Measurements from ENCODE around the gene IMMP2L. TPM values are rescaled to one million over a fixed set of nuclear protein-coding genes. Genes with fewer than 3 reads are reported as not detected.
"Not testable (repeated sequence)": the region's sequence is repeated elsewhere in the genome, so short reads cannot be mapped to it uniquely, and the experiment has no call there.

Gene IMMP2L
- polyA plus RNA-seq, 1 donor from 2014 or later: 23.2 TPM

DNA sequence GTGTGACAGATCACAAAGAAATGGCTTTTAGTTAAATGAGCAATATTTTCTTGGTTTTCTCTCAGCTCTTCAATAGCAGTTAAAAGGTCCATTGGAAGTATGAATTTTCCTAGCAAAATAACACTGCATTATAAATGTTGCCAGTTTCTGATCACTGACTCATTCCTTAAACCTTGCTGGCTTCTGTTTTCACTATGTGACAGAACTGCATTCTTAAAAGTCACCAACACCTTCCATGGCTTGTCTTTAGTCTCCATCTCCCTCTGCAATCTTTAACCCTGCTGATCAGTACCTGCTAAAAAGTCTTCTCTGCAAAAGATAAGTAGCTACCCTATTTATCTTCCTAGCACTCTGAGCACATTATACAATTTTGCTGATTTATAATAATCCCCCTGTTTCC lies 876.4 kb downstream of the IMMP2L start:
- Mint-ChIP-seq H3K27me3 (no peaks in the 10 kb centered on the region), H3K4me1 (no peaks in the 10 kb centered on the region), H3K27ac (no peak overlapping the region), H3K4me3 (no peak overlapping the region), H3K36me3 (peaks cover 2% of the 10 kb centered on the region), H3K9me3 (peaks cover 0 to 2% (median 0%) of the 10 kb centered on the region in 3 donors)

DNA sequence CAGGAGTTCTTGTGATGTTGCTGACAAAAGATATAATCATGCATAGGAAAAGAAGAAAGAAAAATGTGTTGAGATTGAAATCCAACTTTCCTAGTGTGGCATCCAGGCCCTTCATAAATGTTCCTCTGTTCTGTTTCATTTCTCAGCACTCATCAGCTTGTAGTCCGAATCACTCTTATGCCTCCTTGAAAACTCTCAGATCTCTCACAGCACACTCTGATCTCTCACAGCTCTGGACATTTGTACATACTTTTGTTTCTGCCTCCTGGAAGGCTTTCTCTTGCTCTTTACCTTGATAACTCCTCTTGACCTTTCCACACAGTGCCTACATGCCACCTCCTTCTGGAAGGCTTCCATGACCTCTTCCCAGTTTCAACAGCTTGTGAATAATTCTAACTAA lies 880.4 kb downstream of the IMMP2L start:
- Mint-ChIP-seq H3K27ac (no peak overlapping the region), H3K4me1 (no peaks in the 10 kb centered on the region), H3K36me3 (peaks cover 2% of the 10 kb centered on the region), H3K4me3 (no peak overlapping the region), H3K9me3 (no peaks in the 10 kb centered on the region), H3K27me3 (no peaks in the 10 kb centered on the region)

DNA sequence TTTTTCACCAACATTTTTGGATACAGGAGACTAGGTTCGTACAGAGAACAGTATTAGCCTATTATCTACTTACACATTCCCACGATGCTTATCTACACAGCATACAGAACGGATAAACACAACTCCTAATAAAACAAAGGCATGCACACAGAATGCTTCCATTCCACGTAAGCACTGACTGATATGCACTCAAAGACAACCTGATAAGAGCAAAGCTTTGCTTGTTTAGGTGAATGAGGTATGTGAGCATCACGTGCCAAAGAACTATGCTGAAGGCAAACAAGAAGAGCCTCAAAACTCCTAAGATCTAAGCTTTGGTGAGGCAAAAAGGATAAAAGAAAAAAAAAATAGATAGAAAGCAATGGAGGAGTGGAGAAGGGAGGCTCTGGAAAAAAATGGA lies 884.9 kb downstream of the IMMP2L start:
- Mint-ChIP-seq H3K36me3 (peaks cover 5% of the 10 kb centered on the region), H3K27ac (no peak overlapping the region), H3K4me1 (no peaks in the 10 kb centered on the region), H3K4me3 (no peak overlapping the region), H3K9me3 (peaks cover 3 to 26% (median 9%) of the 10 kb centered on the region in 3 donors), H3K27me3 (no peaks in the 10 kb centered on the region)

DNA sequence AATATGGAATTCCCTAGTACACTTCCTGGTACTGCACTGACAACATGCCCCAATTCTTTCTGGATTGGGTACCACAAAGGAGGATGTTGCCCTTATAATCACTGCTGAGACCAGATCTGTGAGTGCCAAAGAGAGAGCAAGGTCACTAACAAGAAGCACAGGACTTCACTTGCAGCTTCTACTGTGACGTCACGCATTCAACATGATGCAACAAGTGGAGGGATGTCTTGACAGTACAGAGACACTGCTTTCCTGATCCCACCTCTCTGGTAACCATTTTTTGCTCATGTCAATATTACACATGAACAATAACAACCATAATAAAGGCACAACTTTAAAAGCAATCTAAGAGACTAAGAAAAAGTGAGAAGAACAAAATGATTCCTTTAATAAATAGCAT lies 885.5 kb downstream of the IMMP2L start:
- H3K4me3 Mint-ChIP-seq: no peak overlapping the region
- peaks cover 7% of the 10 kb centered on the region for H3K36me3 Mint-ChIP-seq
- H3K4me1 Mint-ChIP-seq: no peaks in the 10 kb centered on the region
- peaks cover 3 to 31% (median 12%) of the 10 kb centered on the region in 3 donors for H3K9me3 Mint-ChIP-seq
- H3K27ac Mint-ChIP-seq: no peak overlapping the region
- H3K27me3 Mint-ChIP-seq: no peaks in the 10 kb centered on the region

DNA sequence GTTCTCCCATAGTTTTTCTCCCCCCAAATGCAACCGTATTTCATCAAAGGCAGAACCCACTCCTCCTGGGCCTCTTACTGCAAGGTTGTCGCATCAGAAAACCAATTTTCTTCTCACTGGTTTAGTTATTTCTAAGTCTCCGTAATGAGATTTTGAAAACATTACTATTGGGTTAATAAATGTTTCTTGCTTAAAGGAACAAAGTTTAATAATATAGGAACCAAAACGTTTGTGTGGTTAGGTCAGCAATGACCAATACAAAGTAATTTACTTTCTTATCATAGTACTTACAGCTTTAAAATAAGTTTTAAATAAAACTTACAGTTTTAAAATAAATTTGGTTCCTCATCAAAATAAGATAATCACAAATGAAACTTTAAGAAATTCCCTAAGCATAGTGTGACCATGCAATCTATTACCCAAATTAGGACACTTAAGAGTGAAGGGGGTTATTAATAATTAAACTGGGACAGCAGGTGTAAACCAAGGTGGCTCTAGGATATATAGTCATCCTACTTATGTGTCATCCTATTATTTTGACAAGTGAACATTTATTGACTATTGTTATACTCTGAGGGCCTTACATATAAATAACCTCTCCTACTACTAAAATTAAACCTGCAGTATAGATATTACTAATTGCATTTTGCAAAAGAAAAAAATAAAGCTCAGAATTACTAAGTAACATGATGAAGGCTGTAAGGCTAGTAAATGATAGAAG lies 886.7 kb downstream of the IMMP2L start:
- no peaks in the 10 kb centered on the region for H3K4me1 Mint-ChIP-seq
- H3K36me3 Mint-ChIP-seq: peaks cover 7% of the 10 kb centered on the region
- no peaks in the 10 kb centered on the region for H3K27me3 Mint-ChIP-seq
- no peak overlapping the region for H3K27ac Mint-ChIP-seq
- peaks cover 3 to 31% (median 13%) of the 10 kb centered on the region in 3 donors for H3K9me3 Mint-ChIP-seq
- H3K4me3 Mint-ChIP-seq: no peak overlapping the region

DNA sequence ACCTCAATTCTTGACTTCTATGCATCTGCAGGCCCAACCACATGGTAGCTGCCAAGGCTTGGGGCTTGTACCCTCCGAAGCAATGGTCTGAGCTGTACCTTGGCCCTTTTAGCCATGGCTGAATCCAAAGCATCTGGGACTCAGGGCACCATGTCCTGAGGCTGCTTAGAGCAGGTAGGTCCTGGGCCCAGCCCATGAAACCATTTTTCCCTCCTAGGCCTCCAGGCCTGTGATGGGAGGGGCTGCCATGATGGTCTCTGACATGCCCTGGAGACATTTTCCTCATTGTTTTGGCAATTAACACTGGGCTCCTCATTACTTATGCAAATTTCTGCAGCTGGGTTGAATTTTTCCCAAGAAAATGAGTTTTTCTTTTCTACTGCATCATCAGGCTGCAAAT lies 889.1 kb downstream of the IMMP2L start:
- Mint-ChIP-seq H3K9me3 (peaks cover 3 to 31% (median 19%) of the 10 kb centered on the region in 3 donors), H3K4me1 (no peaks in the 10 kb centered on the region), H3K36me3 (peaks cover 12% of the 10 kb centered on the region), H3K27ac (no peak overlapping the region), H3K4me3 (peak overlapping the region in 1 of 4 donors; percentile 20), H3K27me3 (no peaks in the 10 kb centered on the region)

DNA sequence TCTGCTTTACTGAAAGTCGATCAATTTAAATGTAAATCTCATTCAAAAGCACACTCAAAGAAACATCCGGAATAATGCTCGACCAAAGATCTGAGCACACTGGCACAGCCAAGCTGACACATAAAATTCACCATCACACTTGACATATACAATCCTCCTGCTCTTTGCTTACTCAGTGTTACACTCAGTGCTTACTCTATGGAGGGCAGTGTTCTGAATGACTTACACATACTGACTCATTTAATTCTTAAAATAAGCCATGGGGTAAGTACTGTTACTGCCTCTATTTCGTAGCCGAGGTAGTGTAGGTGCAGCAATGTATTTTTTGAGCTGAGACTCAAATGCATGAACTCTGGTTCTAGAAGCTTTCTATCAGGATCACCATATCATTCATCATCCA lies 892.9 kb downstream of the IMMP2L start:
- Mint-ChIP-seq H3K27ac (no peak overlapping the region), H3K36me3 (peaks cover 12% of the 10 kb centered on the region), H3K4me3 (no peak overlapping the region), H3K9me3 (peaks cover 4 to 27% (median 17%) of the 10 kb centered on the region in 3 donors), H3K4me1 (no peaks in the 10 kb centered on the region), H3K27me3 (no peaks in the 10 kb centered on the region)

DNA sequence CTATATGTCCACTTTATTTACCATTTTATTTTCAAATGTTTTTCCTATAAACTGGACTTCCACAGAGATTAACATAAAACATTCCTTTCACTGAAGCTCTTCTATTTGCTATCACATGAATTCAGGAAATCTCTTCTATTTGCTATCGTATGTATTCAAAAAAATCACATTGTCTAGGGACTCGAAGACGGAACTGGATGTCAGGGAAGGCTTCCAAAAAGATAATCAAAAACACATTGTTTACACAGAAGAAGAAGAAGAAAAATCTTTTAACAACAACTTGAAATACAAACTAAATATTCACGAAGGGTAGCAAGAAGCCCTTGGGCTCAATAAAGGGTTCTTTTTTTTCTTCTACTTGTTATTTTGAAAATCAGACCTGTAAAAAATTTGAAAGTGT lies 897.5 kb downstream of the IMMP2L start:
- peaks cover 4 to 21% (median 14%) of the 10 kb centered on the region in 3 donors for H3K9me3 Mint-ChIP-seq
- no peak overlapping the region for H3K27ac Mint-ChIP-seq
- H3K36me3 Mint-ChIP-seq: peaks cover 3% of the 10 kb centered on the region
- H3K4me3 Mint-ChIP-seq: no peak overlapping the region
- H3K4me1 Mint-ChIP-seq: no peaks in the 10 kb centered on the region
- no peaks in the 10 kb centered on the region for H3K27me3 Mint-ChIP-seq

DNA sequence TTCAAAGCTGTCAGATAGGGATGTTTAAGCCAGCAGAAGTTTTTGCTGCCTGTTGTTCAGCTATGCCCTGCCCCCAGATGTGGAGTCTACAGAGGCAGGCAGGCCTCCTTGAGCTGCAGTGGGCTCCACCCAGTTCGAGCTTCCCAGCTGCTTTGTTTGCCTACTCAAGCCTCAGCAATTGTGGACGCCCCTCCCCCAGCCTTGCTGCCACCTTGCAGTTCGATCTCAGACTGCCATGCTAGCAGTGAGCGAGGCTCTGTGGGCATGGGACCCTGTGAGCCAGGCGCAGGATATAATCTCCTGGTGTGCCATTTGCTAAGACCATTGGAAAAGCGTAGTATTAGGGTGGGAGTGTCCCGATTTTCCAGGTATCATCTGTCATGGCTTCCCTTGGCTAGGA lies 901.7 kb downstream of the IMMP2L start:
- H3K4me3 Mint-ChIP-seq, H3K4me1 Mint-ChIP-seq, H3K27ac Mint-ChIP-seq, H3K36me3 Mint-ChIP-seq, H3K27me3 Mint-ChIP-seq: not testable (repeated sequence)
- H3K9me3 Mint-ChIP-seq: peaks cover 4 to 27% (median 26%) of the 10 kb centered on the region in 3 donors

DNA sequence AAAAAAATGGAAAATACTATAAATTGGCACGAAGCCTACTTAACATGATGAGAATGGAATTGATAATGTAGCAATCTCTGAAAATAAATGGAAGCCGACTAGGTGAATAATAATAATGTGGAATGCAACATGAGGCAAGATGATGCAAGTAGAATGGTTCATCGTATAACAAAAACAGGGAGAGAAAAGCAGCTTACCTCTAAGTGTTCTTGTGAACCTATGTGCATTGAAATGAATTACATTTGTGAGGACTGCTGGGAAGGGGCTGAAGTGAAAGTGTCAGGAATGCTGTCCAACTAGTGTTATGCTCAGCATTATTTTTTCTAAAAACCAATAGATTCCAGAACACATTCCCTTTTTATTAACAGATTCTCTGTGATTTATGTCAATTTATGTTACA lies 912.0 kb downstream of the IMMP2L start:
- Mint-ChIP-seq H3K9me3 (peaks cover 0 to 3% (median 0%) of the 10 kb centered on the region in 3 donors), H3K4me3 (no peak overlapping the region), H3K27me3 (no peaks in the 10 kb centered on the region), H3K4me1 (no peaks in the 10 kb centered on the region), H3K27ac (no peak overlapping the region), H3K36me3 (no peaks in the 10 kb centered on the region)

DNA sequence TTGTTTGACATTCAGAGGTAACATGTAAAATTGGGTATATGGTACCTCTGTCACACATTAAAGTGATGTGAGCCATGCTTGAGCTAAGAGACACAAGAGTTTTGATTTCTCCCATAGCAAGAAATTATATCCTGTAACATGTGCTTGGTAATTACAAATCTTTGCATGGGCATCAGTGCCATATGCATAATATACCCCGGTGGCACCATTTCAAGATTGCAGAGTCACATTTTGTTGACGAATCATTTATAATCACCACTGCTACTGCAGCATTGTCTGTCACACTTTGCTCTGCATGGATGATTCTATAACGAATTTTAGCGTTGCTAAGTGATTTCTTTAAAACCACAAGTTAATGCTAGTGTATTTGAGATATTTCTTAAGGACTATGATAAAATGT lies 915.0 kb downstream of the IMMP2L start:
- Mint-ChIP-seq H3K36me3 (no peaks in the 10 kb centered on the region), H3K27me3 (no peaks in the 10 kb centered on the region), H3K4me3 (no peak overlapping the region), H3K27ac (no peak overlapping the region), H3K4me1 (no peaks in the 10 kb centered on the region), H3K9me3 (no peaks in the 10 kb centered on the region)

DNA sequence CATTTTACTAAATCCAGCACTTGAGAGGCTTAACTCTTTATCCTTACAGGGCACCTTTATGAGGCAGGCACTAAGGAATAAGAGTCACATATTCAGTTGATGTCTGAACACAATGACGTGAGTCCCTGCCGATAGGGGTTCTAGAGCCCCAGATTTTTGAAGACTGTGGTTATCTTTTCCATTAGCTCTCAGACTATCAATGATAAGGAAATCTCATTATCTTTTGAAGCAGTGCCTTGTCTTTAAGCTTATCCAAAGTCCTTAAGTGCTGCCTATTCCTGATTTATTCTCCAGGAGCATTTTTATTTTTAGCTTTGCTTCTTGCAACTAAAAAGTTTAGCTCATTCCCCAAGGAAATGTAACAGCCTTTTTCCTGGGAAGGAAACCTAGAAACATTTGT lies 915.5 kb downstream of the IMMP2L start:
- H3K36me3 Mint-ChIP-seq: no peaks in the 10 kb centered on the region
- no peak overlapping the region for H3K4me3 Mint-ChIP-seq
- H3K4me1 Mint-ChIP-seq: no peaks in the 10 kb centered on the region
- H3K9me3 Mint-ChIP-seq: no peaks in the 10 kb centered on the region
- no peak overlapping the region for H3K27ac Mint-ChIP-seq
- no peaks in the 10 kb centered on the region for H3K27me3 Mint-ChIP-seq

DNA sequence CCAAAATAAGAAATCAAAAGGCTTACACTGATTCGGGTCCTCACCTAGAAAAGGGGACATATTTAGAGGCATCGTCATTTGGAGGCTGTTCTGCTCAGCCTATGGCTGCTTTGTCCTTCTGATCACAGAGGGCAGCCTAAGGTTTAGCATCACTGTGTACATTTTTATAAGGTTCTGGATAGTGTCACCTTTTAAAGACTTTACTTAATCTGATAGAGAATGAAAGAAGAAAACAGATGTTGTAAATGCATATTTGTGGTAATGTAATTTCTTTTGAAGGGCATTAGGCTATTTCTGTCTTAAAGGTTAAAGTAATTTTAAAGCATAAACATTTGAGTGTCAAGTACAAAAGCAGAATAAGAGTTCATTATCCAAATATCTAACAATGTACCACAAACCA lies 916.7 kb downstream of the IMMP2L start:
- Mint-ChIP-seq H3K9me3 (peaks cover 0 to 5% (median 0%) of the 10 kb centered on the region in 3 donors), H3K4me3 (no peak overlapping the region), H3K27me3 (no peaks in the 10 kb centered on the region), H3K27ac (no peak overlapping the region), H3K4me1 (no peaks in the 10 kb centered on the region), H3K36me3 (no peaks in the 10 kb centered on the region)

DNA sequence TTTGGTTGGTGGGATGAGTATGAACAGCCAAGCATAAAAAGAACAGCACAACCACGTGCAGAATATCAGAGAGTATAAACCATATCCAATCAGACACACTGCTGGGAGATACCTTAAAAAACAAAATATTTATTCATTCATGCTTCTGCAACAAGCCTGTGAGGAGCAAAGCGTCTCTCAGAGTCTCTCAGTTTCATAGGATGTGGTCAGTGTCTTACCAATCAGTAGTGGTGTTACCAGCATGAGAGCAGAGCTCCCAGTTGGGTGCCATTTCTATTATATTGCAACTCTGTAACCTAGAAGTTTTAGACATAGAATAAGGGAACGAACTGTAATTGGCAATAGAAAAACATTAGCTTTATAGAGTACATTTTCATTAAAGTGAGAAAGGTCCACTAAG lies 917.2 kb downstream of the IMMP2L start:
- H3K4me1 Mint-ChIP-seq: no peaks in the 10 kb centered on the region
- no peak overlapping the region for H3K27ac Mint-ChIP-seq
- H3K27me3 Mint-ChIP-seq: no peaks in the 10 kb centered on the region
- no peaks in the 10 kb centered on the region for H3K36me3 Mint-ChIP-seq
- H3K9me3 Mint-ChIP-seq: peaks cover 0 to 5% (median 0%) of the 10 kb centered on the region in 3 donors
- H3K4me3 Mint-ChIP-seq: no peak overlapping the region

DNA sequence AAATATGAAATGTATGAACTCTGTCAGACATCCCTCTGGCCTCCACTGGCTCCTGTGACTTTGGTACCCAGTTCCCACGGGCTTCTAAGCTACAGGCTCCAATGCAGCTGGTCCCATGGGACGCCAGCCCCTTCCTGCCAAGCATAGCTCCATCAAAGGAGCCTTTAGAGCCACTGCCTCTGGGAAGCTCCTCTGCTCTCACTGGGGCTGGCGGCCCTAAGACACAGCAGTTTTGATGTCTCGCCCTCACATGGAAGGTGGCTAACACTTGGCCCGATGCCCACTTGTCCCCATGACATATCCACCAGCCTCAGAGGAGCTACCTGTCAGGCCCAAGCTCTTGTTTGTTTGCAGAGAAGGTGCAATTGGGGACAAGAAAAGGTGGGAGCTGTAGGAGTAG lies 925.0 kb downstream of the IMMP2L start:
- Mint-ChIP-seq H3K4me1 (no peaks in the 10 kb centered on the region), H3K27me3 (no peaks in the 10 kb centered on the region), H3K27ac (no peak overlapping the region), H3K4me3 (no peak overlapping the region), H3K36me3 (no peaks in the 10 kb centered on the region), H3K9me3 (peaks cover 0 to 11% (median 2%) of the 10 kb centered on the region in 3 donors)

DNA sequence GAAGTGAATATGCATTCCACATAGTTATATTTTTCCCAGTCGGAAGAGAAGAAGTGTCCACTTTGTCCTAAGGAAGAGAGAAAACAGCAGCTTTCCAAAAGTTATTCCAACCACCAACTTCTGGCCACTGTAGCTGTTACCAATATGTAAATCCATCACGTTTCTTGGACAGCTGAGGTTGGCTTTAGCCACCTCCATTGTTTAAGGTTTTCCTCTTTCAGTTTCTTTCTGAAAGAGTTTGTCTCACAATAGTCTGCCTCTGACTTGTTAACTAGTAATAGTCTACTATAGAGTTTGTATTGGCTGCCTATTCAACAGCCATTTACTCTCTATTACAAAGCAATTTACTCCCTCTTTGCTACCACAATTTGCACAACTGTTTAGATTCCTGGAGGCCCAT lies 929.0 kb downstream of the IMMP2L start:
- H3K4me1 Mint-ChIP-seq: no peaks in the 10 kb centered on the region
- H3K9me3 Mint-ChIP-seq: peaks cover 0 to 7% (median under 1%) of the 10 kb centered on the region in 3 donors
- H3K27ac Mint-ChIP-seq: no peak overlapping the region
- no peak overlapping the region for H3K4me3 Mint-ChIP-seq
- H3K27me3 Mint-ChIP-seq: peaks cover 2% of the 10 kb centered on the region
- H3K36me3 Mint-ChIP-seq: no peaks in the 10 kb centered on the region
